ENCODE results near the gene CST9L.

Gene CST9L

DNA sequence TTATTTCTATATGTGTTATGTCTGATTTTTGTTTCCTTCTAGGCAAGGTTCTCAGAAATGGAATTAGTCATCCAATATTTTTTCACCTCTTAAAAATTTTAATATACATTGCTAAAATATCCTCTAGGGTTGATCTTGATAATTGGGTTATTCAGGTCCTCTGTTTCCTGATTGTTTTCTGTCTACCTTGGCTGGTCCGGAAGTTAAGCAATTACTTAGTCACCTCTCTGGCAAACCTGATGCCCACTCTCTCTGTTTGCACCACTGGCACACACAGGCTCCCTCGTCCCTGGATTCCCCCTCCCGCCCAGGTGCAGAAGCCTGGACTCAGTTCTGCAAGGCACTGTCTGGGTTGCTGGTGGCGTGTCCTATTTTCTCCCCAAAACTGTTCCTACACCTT lies 27.7 kb downstream of the CST9L start:
- no peaks in the 10 kb centered on the region for H4K20me1 ChIP-seq (ENCODE audit: insufficient read depth)
- no peaks in the 10 kb centered on the region for H3K79me2 ChIP-seq (ENCODE audit: insufficient read depth, low read depth)
- H3K9ac ChIP-seq, result no peak overlapping the region
- H3K27ac ChIP-seq, result no peak overlapping the region
- no peak overlapping the region for H3K4me2 ChIP-seq
- no peak overlapping the region for H3K4me3 ChIP-seq (IDR thresholded peaks at IDR 0.05; ENCODE audit: insufficient read depth, low read depth, low read length)
- H2AFZ ChIP-seq (ENCODE audit: low read depth), result no peak overlapping the region
- TF ChIP-seq, protein P1, sequence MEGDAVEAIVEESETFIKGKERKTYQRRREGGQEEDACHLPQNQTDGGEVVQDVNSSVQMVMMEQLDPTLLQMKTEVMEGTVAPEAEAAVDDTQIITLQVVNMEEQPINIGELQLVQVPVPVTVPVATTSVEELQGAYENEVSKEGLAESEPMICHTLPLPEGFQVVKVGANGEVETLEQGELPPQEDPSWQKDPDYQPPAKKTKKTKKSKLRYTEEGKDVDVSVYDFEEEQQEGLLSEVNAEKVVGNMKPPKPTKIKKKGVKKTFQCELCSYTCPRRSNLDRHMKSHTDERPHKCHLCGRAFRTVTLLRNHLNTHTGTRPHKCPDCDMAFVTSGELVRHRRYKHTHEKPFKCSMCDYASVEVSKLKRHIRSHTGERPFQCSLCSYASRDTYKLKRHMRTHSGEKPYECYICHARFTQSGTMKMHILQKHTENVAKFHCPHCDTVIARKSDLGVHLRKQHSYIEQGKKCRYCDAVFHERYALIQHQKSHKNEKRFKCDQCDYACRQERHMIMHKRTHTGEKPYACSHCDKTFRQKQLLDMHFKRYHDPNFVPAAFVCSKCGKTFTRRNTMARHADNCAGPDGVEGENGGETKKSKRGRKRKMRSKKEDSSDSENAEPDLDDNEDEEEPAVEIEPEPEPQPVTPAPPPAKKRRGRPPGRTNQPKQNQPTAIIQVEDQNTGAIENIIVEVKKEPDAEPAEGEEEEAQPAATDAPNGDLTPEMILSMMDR (conservative IDR thresholded peaks at IDR 0.05; ENCODE audit: low read depth, low read length), result no peak
- H3K36me3 ChIP-seq (ENCODE audit: insufficient read depth), result no peaks in the 10 kb centered on the region
- H3K4me1 ChIP-seq (ENCODE audit: low read depth, poor library complexity, severe bottlenecking), result no peaks in the 10 kb centered on the region
- no peaks in the 10 kb centered on the region for H3K27me3 ChIP-seq (ENCODE audit: insufficient read depth, low read depth)

DNA sequence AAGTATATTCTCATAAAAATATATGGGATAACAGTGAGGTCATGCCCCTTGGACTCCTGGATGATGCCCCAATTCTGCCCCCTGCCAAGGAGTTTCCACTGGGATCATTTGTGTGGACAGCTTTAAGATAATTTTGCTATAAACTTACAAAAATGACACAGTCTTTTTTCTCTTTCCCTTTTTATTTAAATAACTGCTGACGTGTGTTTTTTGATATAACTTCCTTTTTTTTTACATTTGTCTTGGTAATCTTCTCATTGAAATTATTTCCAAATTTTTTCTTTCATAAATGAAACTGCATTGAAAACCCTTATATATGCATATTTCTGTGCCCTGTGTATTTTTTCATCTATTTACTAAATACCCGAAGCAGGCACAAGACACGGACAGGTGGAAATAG lies 31.3 kb downstream of the CST9L start:
- TF ChIP-seq, protein P1 (conservative IDR thresholded peaks at IDR 0.05; ENCODE audit: low read depth, low read length), result no peak
- H3K27ac ChIP-seq, result no peak overlapping the region
- no peak overlapping the region for H2AFZ ChIP-seq (ENCODE audit: low read depth)
- no peaks in the 10 kb centered on the region for H3K79me2 ChIP-seq (ENCODE audit: insufficient read depth, low read depth)
- H3K4me1 ChIP-seq (ENCODE audit: low read depth, poor library complexity, severe bottlenecking), result no peaks in the 10 kb centered on the region
- no peaks in the 10 kb centered on the region for H3K36me3 ChIP-seq (ENCODE audit: insufficient read depth)
- no peak overlapping the region for H3K4me3 ChIP-seq (IDR thresholded peaks at IDR 0.05; ENCODE audit: insufficient read depth, low read depth, low read length)
- no peaks in the 10 kb centered on the region for H4K20me1 ChIP-seq (ENCODE audit: insufficient read depth)
- H3K9ac ChIP-seq, result no peak overlapping the region
- no peaks in the 10 kb centered on the region for H3K27me3 ChIP-seq (ENCODE audit: insufficient read depth, low read depth)
- no peak overlapping the region for H3K4me2 ChIP-seq

DNA sequence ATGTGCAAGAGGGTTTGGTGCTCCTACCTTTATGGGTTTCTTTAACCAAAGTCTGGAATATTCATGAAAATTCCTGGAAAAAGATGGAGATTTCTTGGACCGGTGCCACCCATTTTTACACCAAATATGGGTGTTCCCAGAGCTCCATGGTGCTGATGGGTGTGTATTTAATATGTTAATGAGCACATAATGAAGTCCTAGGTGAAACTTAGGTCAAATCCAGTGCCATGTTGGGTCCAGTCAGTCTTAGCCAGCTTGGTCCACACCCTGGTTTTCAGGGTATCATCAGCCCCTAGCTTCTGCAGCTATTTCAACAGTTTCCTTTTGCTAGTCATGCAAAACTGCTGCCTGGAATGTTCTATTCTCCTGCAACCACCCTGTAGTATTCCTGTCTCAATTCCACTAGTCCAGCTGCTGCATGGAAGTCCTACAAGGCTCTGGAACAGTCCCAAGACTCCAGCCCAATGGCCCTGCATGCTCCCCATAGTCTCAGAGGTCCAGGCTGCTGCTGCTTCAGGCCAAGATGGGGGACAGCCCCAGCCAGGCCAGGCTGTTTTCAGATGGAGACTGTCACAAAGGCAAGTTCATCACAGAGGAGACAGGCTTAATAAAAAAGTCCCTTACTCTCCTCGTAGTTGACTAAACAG lies 31.8 kb downstream of the CST9L start:
- Histone ChIP-seq H3K79me2 (ENCODE audit: insufficient read depth, low read depth) (no peaks in the 10 kb centered on the region), H4K20me1 (ENCODE audit: insufficient read depth) (no peaks in the 10 kb centered on the region), H3K27me3 (ENCODE audit: insufficient read depth, low read depth) (no peaks in the 10 kb centered on the region), H3K4me2 (no peak overlapping the region), H3K36me3 (ENCODE audit: insufficient read depth) (no peaks in the 10 kb centered on the region), H3K9ac (no peak overlapping the region), H2AFZ (ENCODE audit: low read depth) (no peak overlapping the region), H3K27ac (no peak overlapping the region), H3K4me3 (IDR thresholded peaks at IDR 0.05; ENCODE audit: insufficient read depth, low read depth, low read length) (no peak overlapping the region), H3K4me1 (ENCODE audit: low read depth, poor library complexity, severe bottlenecking) (peaks cover 3% of the 10 kb centered on the region)
- TF ChIP-seq, protein P1 (conservative IDR thresholded peaks at IDR 0.05; ENCODE audit: low read depth, low read length), result no peak

DNA sequence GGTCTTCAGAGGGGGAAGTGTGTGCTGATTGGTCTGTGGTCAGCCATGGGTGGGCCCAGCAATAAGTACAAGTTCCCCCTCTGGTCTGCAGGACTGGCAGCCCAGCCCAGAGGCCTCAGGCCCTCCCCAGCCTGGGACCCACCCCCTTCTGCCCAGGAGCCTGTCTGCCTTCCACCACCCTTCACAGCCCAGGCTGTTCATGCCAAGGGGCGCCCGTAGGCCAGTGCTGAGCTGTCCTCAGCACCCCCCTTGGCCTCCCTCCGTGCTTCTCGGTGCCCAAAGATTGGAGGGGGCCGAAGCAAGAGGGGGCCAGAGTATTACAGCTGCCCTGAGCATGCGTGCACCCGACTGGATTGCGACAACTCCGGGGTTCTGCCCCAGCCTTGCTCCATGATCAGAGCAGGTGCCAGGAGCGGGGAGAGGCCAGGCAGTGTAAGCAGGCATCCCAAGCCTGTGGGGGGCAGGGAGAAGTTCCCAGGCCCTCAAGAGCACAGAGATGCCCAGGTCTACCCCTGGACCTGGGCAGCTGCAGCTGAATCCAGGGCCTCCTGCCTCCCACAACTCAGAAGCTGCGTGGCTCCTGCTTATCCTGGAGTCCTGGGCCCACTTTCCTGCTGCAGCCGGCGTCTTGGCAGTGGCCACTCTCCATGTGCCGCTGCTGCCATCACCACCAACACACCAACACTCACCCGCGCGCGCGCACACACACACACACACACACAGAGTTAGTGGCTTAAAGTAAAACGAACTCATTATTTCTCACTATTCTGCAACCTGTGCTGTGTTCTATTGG lies 33.3 kb downstream of the CST9L start:
- H2AFZ ChIP-seq (ENCODE audit: low read depth), result no peak overlapping the region
- H3K4me3 ChIP-seq (IDR thresholded peaks at IDR 0.05; ENCODE audit: insufficient read depth, low read depth, low read length), result no peak overlapping the region
- H3K79me2 ChIP-seq (ENCODE audit: insufficient read depth, low read depth), result no peaks in the 10 kb centered on the region
- no peaks in the 10 kb centered on the region for H4K20me1 ChIP-seq (ENCODE audit: insufficient read depth)
- no peak overlapping the region for H3K27ac ChIP-seq
- no peak overlapping the region for H3K4me2 ChIP-seq
- TF ChIP-seq, protein P1 (conservative IDR thresholded peaks at IDR 0.05; ENCODE audit: low read depth, low read length), result no peak
- peaks cover 16% of the 10 kb centered on the region for H3K4me1 ChIP-seq (ENCODE audit: low read depth, poor library complexity, severe bottlenecking)
- no peaks in the 10 kb centered on the region for H3K36me3 ChIP-seq (ENCODE audit: insufficient read depth)
- H3K9ac ChIP-seq, result no peak overlapping the region
- H3K27me3 ChIP-seq (ENCODE audit: insufficient read depth, low read depth), result no peaks in the 10 kb centered on the region

Measured in KMS-11 (cell line).